WERI-Rb-1 (cell line): ENCODE results near the gene NUP98.
A peak's percentile ranks its signal among the peaks of the same experiment; 100 is the strongest.

ENCODE experiments used
- DNase-seq: peaks from one replicate; pipeline ENCODE4 v3.0.0-alpha.2; 2020
- H3K27ac ChIP-seq: fragments of 250-450 bp; sonication (Bioruptor Pico); 2 replicates; pipeline ENCODE4 v1.5.1; 2020; ENCODE audit warnings: mild to moderate bottlenecking, moderate library complexity
- H3K27me3 ChIP-seq: fragments of 250-450 bp; sonication (Bioruptor Pico); 2 replicates; pipeline ENCODE4 v1.5.1; 2021; ENCODE audit warnings: mild to moderate bottlenecking, low read depth, moderate library complexity; ENCODE audit not compliant: insufficient read depth, severe bottlenecking
- H3K36me3 ChIP-seq: fragments of 250-450 bp; sonication (Bioruptor Pico); 2 replicates; pipeline ENCODE4 v1.5.1; 2020; ENCODE audit warnings: mild to moderate bottlenecking, moderate library complexity
- H3K4me3 ChIP-seq: 2 replicates; pipeline ENCODE4 v1.5.1; 2011; ENCODE audit warnings: low read depth, mild to moderate bottlenecking, control low read depth, low read length
- H3K9me3 ChIP-seq: fragments of 250-450 bp; sonication (Bioruptor Pico); 2 replicates; pipeline ENCODE4 v1.5.1; 2021; ENCODE audit warnings: mild to moderate bottlenecking, moderate library complexity; ENCODE audit not compliant: severe bottlenecking
- TF ChIP-seq, protein P1 (sequence below): IDR thresholded peaks from 2 replicates; pipeline ENCODE4 v1.5.1; 2011; ENCODE audit warnings: low read depth, mild to moderate bottlenecking, control low read depth, inconsistent platforms, low read length

NUP98 gene

DNA sequence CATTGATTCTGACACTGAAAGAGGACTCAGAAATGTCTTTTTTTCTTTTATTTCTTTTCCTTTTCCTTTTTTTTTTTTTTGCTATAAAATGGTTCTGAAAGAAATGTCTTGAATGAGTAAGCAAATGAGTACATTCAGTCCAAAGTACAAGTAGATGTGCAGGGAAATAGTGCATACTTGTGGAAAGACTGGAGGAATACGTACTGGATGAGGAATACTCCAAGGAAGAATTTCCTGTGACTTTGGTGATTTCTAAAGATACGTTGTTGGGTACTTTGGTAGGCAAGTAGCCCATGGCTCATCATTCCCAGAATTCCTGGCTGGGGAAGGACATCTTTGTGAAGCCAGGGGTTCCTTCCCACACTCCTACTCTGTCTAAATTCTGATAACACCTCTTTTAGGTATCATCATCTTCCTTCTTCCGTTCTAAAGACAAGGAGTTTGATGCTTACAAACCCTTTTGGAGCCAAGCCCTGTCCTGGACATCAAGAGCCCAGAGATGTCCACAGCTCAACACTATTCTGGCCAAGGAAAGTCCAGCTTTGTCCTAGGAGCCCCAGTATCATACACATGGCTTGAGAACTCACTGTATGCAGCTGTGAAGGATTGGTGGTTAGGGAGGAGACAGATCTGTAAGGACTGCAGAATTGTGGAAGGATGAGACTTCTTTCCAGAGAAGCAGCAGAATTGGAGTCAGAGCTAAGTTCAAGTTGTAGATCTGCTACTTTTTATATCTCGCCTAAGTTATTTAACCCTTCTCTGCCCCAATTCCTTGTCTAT lies 4.8 kb upstream of the NUP98 start:
- TF ChIP-seq, protein P1, sequence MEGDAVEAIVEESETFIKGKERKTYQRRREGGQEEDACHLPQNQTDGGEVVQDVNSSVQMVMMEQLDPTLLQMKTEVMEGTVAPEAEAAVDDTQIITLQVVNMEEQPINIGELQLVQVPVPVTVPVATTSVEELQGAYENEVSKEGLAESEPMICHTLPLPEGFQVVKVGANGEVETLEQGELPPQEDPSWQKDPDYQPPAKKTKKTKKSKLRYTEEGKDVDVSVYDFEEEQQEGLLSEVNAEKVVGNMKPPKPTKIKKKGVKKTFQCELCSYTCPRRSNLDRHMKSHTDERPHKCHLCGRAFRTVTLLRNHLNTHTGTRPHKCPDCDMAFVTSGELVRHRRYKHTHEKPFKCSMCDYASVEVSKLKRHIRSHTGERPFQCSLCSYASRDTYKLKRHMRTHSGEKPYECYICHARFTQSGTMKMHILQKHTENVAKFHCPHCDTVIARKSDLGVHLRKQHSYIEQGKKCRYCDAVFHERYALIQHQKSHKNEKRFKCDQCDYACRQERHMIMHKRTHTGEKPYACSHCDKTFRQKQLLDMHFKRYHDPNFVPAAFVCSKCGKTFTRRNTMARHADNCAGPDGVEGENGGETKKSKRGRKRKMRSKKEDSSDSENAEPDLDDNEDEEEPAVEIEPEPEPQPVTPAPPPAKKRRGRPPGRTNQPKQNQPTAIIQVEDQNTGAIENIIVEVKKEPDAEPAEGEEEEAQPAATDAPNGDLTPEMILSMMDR = no peak
- Histone ChIP-seq H3K9me3 (no peaks in the 10 kb centered on the region), H3K27ac (no peak overlapping the region), H3K27me3 (no peaks in the 10 kb centered on the region), H3K36me3 (peaks cover under 1% of the 10 kb centered on the region), H3K4me3 (no peak overlapping the region)
- no peak for DNase-seq

DNA sequence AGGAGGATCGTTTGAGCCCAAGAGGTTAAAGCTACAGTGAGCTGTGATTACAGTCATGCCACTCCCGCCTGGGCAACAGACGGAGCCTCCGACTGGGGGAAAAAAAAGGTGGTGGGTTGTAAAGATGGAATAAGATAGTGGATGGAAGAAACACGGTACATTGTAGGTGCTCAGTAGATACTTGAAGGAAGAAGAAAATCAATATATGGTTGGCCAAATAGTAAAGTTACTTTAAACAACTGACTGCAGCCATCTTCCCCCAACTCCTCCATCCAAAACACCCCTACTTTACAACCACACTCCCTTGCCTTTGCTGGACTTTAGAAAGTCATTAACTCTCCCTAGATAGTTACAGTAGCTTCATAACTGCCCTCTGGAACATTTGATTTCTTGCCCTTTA lies 2.5 kb upstream of the NUP98 start:
- H3K27ac ChIP-seq = no peak overlapping the region

DNA sequence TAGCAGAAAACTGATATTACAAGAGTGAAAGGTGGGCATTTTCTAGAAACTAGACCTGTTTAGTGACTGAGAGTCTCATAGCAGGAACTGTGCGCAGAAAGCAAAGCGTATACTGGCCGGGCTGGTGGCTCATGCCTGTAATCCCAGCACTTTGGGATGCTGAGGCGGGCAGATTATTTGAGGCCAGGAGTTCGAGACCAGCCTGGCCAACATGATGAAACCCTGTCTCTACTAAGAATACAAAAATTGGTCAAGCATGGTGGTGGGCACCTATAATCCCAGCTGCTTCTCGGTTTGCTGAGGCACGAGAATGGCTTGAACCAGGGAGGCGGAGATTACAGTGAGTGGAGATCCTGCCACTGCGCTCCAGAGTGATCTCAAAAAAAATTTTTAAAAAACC lies 1.8 kb upstream of the NUP98 start:
- TF ChIP-seq, protein P1 = no peak
- no peaks in the 10 kb centered on the region for H3K27me3 ChIP-seq
- no peak overlapping the region for H3K4me3 ChIP-seq
- no peaks in the 10 kb centered on the region for H3K9me3 ChIP-seq
- no peak for DNase-seq
- no peak overlapping the region for H3K27ac ChIP-seq
- H3K36me3 ChIP-seq = peaks cover 20% of the 10 kb centered on the region

More for the DNA sequence above, 2.5 kb upstream of the NUP98 start:
- TF ChIP-seq, protein P1 = no peak
- Histone ChIP-seq H3K36me3 (peaks cover 13% of the 10 kb centered on the region), H3K9me3 (no peaks in the 10 kb centered on the region), H3K27me3 (no peaks in the 10 kb centered on the region), H3K4me3 (no peak overlapping the region)
- no peak for DNase-seq

DNA sequence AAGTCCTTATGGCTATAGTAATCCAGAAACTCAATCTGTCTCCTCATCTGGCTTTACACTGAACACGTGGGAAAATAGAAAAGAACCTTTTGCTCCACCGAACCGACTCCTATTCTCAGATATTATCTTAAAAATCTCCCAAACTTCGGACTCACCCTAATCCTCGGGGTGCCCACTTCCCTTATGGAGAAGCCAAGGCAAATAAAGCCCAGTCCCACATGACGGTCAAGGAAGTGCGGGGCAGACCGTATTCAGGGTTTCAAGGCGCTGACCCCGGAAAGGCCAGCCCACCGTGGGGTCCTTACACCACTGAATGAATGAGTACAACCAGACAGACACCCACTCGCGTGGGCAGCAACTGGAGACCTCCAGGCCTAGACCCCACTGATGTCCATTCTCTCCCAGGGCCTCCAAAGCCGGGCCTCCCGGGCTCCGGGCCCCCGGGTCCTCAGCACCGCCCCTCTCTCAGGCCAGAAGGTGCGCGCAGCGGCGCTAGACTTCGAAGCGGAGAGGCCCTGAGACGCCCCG lies 489 bp downstream of the NUP98 start:
- H3K36me3 ChIP-seq = peaks cover 41% of the 10 kb centered on the region
- TF ChIP-seq, protein P1 = no peak
- no peaks in the 10 kb centered on the region for H3K9me3 ChIP-seq
- DNase-seq = no peak
- peak overlapping the region; percentile 100 for H3K4me3 ChIP-seq
- no peaks in the 10 kb centered on the region for H3K27me3 ChIP-seq
- H3K27ac ChIP-seq = peak overlapping the region; percentile 97

DNA sequence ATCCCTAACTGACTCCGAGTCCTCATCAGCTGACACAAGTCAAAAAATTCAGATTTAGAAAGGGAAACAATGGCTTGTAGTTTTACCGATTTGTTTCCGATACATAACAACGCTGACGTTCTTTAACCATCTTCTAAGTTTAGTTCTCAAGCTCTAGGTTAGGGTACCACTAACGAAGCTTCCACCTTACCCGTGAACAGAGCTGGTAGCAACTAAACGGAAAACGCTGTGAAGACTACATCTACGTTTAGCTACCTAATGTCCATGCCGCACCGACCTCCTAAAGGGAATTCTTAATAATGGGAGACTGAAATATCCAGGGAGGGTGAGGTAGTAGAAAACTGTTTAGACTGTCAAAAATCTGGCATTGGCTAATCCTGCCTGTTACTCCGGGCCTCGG lies 1.0 kb downstream of the NUP98 start:
- H3K4me3 ChIP-seq = peak overlapping the region; percentile 100
- H3K9me3 ChIP-seq = no peaks in the 10 kb centered on the region
- DNase-seq = no peak
- no peaks in the 10 kb centered on the region for H3K27me3 ChIP-seq
- H3K36me3 ChIP-seq = peaks cover 41% of the 10 kb centered on the region
- peak overlapping the region; percentile 97 for H3K27ac ChIP-seq
- TF ChIP-seq, protein P1 = no peak

DNA sequence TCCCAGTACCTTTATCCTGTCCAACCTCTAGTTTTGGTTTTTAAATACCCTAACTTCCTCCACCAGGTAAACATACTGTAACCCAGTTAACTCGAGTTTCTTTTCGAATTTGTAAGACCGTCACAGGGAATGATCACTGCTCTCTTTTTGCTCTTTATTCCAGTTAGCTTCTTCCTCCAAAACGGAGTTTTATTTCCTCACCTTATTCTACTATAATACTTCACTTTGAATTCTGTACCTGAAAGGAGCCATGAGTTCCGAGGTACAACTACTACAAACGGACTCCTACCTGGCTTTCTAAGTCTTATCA lies 1.4 kb downstream of the NUP98 start:
- Histone ChIP-seq H3K36me3 (peaks cover 44% of the 10 kb centered on the region), H3K27me3 (no peaks in the 10 kb centered on the region), H3K4me3 (no peak overlapping the region), H3K27ac (no peak overlapping the region), H3K9me3 (no peaks in the 10 kb centered on the region)
- TF ChIP-seq, protein P1 = no peak
- DNase-seq = no peak
